Lung (tissue), 12 donors: Measurements from ENCODE around the gene GRIN2A. TPM values are rescaled to one million over a fixed set of nuclear protein-coding genes. Genes with fewer than 3 reads are reported as not detected.

Experiments
- ATAC-seq: fragments of 200-7000 bp; cut with Tn5 transposase; one replicate; pipeline ENCODE4 v1.9.1; 2020; ENCODE audit warnings: moderate number of reproducible peaks; ENCODE audit not compliant: insufficient read depth, low FRiP score
- DNase-seq, 3 donors: peaks; one replicate each; pipeline ENCODE4 v3.0.0-alpha.2; 2013 to 2017
- H3K27ac ChIP-seq, 2 donors: one replicate each; pipeline ENCODE4 v1.5.1; 2013; ENCODE audit warnings: mild to moderate bottlenecking in 2 of 2, moderate library complexity in 2 of 2, control low read depth in 1 of 2, inconsistent platforms in 1 of 2, low read depth in 1 of 2, low read length in 1 of 2
- H3K27me3 ChIP-seq, 3 donors: one replicate each; pipeline ENCODE4 v1.5.1; 2013; ENCODE audit warnings: low read length in 2 of 3; ENCODE audit not compliant: control insufficient read depth in 3 of 3, insufficient read depth in 3 of 3
- H3K36me3 ChIP-seq, 4 donors: one replicate each; pipeline ENCODE4 v1.5.1; 2013; ENCODE audit warnings: low read length in 4 of 4, mild to moderate bottlenecking in 1 of 4, moderate library complexity in 1 of 4; ENCODE audit not compliant: control insufficient read depth in 4 of 4, insufficient read depth in 4 of 4
- H3K4me1 ChIP-seq, 5 donors: one replicate each; pipeline ENCODE4 v1.5.1; 2013; ENCODE audit warnings: low read length in 5 of 5, mild to moderate bottlenecking in 2 of 5, moderate library complexity in 1 of 5; ENCODE audit not compliant: control insufficient read depth in 5 of 5, insufficient read depth in 5 of 5
- H3K4me3 ChIP-seq: one replicate; pipeline ENCODE4 v1.5.1; 2013; ENCODE audit warnings: mild to moderate bottlenecking, control low read depth, moderate library complexity
- H3K9ac ChIP-seq, 2 donors: one replicate each; pipeline ENCODE4 v1.5.1; 2013; ENCODE audit warnings: low read length in 2 of 2, control low read depth in 1 of 2; ENCODE audit not compliant: insufficient read depth in 1 of 2
- H3K9me3 ChIP-seq, 4 donors: one replicate each; pipeline ENCODE4 v1.5.1; 2013; ENCODE audit warnings: low read length in 3 of 4, mild to moderate bottlenecking in 1 of 4, moderate library complexity in 1 of 4; ENCODE audit not compliant: control insufficient read depth in 4 of 4, insufficient read depth in 3 of 4
- CTCF ChIP-seq: IDR thresholded peaks from 2 replicates; pipeline ENCODE4 v1.5.1; 2012; ENCODE audit warnings: mild to moderate bottlenecking; ENCODE audit errors: control extremely low read depth, extremely low read depth
- WGBS, 2 donors: extraction: QIAGEN DNeasy Blood & Tissue Kit; methylation state at CpG; one replicate each; pipeline ENCODE4 v1.1.7; 2013; 5-methylcytosine and 5-hydroxymethylcytosine counted together
- polyA plus RNA-seq, 2 donors: library from polyadenylated mRNA; stranded (reverse); fragments of 200-250 nt; gene quantifications; one replicate each; pipeline ENCODE4 v1.2.1, GENCODE V29; 2013
- total RNA-seq, 2 donors: library from RNA; depleted of rRNA in 1 of 2; stranded (reverse); fragments of >200 nt in 1 of 2; gene quantifications; one replicate each; pipeline ENCODE4 v1.2.1, GENCODE V29; 2014 to 2021
- donor health status: control.
- donor health status: control.
- donor health status: Bipolar disorder and iron deficiency.
- donor health status: healthy.
- donor health status: DM: yes; HTN: yes; CAD: no.

The GRIN2A gene
- total and polyA plus RNA-seq, 4 donors, result 0.02 to 0.37 (median 0.10) TPM

GRCh38 chr16:9911231-9911630 lies 271.0 kb downstream of the GRIN2A start:
- H3K9ac ChIP-seq, result no peak overlapping the region
- H3K27ac ChIP-seq, result no peak overlapping the region
- H3K9me3 ChIP-seq, result no peaks in the 10 kb centered on the region
- H3K4me3 ChIP-seq, result no peak overlapping the region
- H3K4me1 ChIP-seq, result no peaks in the 10 kb centered on the region
- H3K27me3 ChIP-seq, result no peaks in the 10 kb centered on the region
- 84 to 86% methylated on average over 4 of the region's 4 CpGs for WGBS, 2 donors
- DNase-seq, result no peak
- no peaks in the 10 kb centered on the region for H3K36me3 ChIP-seq
- no peak for TF ChIP-seq CTCF
- no peak for ATAC-seq

- no peak for DNase-seq
- Histone ChIP-seq H3K9me3 (no peaks in the 10 kb centered on the region), H3K4me3 (no peak overlapping the region), H3K27ac (no peak overlapping the region), H3K4me1 (no peaks in the 10 kb centered on the region), H3K27me3 (no peaks in the 10 kb centered on the region), H3K36me3 (no peaks in the 10 kb centered on the region), H3K9ac (no peak overlapping the region)
- WGBS, 2 donors, result 95 to 97% methylated on average over 2 of the region's 2 CpGs
- no peak for TF ChIP-seq CTCF
- no peak for ATAC-seq
Observed at GRCh38 chr16:9909072-9909825, 273.0 kb downstream of the GRIN2A start.

- DNase-seq, result no peak
- Histone ChIP-seq H3K27ac (no peak overlapping the region), H3K36me3 (no peaks in the 10 kb centered on the region), H3K4me3 (no peak overlapping the region), H3K4me1 (no peaks in the 10 kb centered on the region), H3K27me3 (no peaks in the 10 kb centered on the region), H3K9me3 (no peaks in the 10 kb centered on the region), H3K9ac (no peak overlapping the region)
- WGBS, 2 donors, result 20 to 34% methylated on average over 5 of the region's 5 CpGs
- no peak for TF ChIP-seq CTCF
- no peak for ATAC-seq
Observed at GRCh38 chr16:9908613-9909012, 273.6 kb downstream of the GRIN2A start.

GRCh38 chr16:9907752-9908151 lies 274.5 kb downstream of the GRIN2A start:
- Histone ChIP-seq H3K27me3 (no peaks in the 10 kb centered on the region), H3K36me3 (no peaks in the 10 kb centered on the region), H3K9ac (no peak overlapping the region), H3K9me3 (no peaks in the 10 kb centered on the region), H3K4me1 (no peaks in the 10 kb centered on the region), H3K4me3 (no peak overlapping the region), H3K27ac (no peak overlapping the region)
- TF ChIP-seq CTCF, result no peak
- no peak for DNase-seq
- no peak for ATAC-seq
- 80 to 82% methylated on average over 8 of the region's 8 CpGs for WGBS, 2 donors
